ENCODE results near the gene WWP2.

Gene WWP2

GRCh38 chr16:69820926-69821541 lies 58.9 kb downstream of the WWP2 start:
- TF ChIP-seq TAF1 (IDR thresholded peaks at IDR 0.05; ENCODE audit: borderline replicate concordance, insufficient read depth, low read length) (no peak), FOXP2 (optimal IDR thresholded peaks at IDR 0.05; ENCODE audit: borderline replicate concordance, extremely low read depth, extremely low read length, insufficient read depth) (no peak), SIN3A (IDR thresholded peaks at IDR 0.05; ENCODE audit: borderline replicate concordance, insufficient read depth, low read length) (no peak), REST (IDR thresholded peaks at IDR 0.05; ENCODE audit: insufficient read depth in 1 of 2, low read depth in 2 of 2, low read length in 2 of 2) (no peak), POLR2AphosphoS5 (IDR thresholded peaks at IDR 0.05; ENCODE audit: low read depth, low read length) (no peak)

GRCh38 chr16:69821844-69822173 lies 59.7 kb downstream of the WWP2 start:
- TF ChIP-seq TAF1 (IDR thresholded peaks at IDR 0.05; ENCODE audit: borderline replicate concordance, insufficient read depth, low read length): no peak
- TF ChIP-seq SIN3A (IDR thresholded peaks at IDR 0.05; ENCODE audit: borderline replicate concordance, insufficient read depth, low read length): no peak
- TF ChIP-seq REST (IDR thresholded peaks at IDR 0.05; ENCODE audit: insufficient read depth in 1 of 2, low read depth in 2 of 2, low read length in 2 of 2): no peak
- no peak for TF ChIP-seq FOXP2 (optimal IDR thresholded peaks at IDR 0.05; ENCODE audit: borderline replicate concordance, extremely low read depth, extremely low read length, insufficient read depth)
- no peak for TF ChIP-seq POLR2AphosphoS5 (IDR thresholded peaks at IDR 0.05; ENCODE audit: low read depth, low read length)

- TF ChIP-seq REST (IDR thresholded peaks at IDR 0.05; ENCODE audit: insufficient read depth in 1 of 2, low read depth in 2 of 2, low read length in 2 of 2) (no peak), FOXP2 (optimal IDR thresholded peaks at IDR 0.05; ENCODE audit: borderline replicate concordance, extremely low read depth, extremely low read length, insufficient read depth) (no peak), TAF1 (IDR thresholded peaks at IDR 0.05; ENCODE audit: borderline replicate concordance, insufficient read depth, low read length) (no peak), SIN3A (IDR thresholded peaks at IDR 0.05; ENCODE audit: borderline replicate concordance, insufficient read depth, low read length) (no peak), POLR2AphosphoS5 (IDR thresholded peaks at IDR 0.05; ENCODE audit: low read depth, low read length) (no peak)
Measured at GRCh38 chr16:69822174-69822935, 60.2 kb downstream of the WWP2 start.

- TF ChIP-seq REST (IDR thresholded peaks at IDR 0.05; ENCODE audit: insufficient read depth in 1 of 2, low read depth in 2 of 2, low read length in 2 of 2) (no peak), FOXP2 (optimal IDR thresholded peaks at IDR 0.05; ENCODE audit: borderline replicate concordance, extremely low read depth, extremely low read length, insufficient read depth) (no peak), POLR2AphosphoS5 (IDR thresholded peaks at IDR 0.05; ENCODE audit: low read depth, low read length) (no peak), TAF1 (IDR thresholded peaks at IDR 0.05; ENCODE audit: borderline replicate concordance, insufficient read depth, low read length) (no peak), SIN3A (IDR thresholded peaks at IDR 0.05; ENCODE audit: borderline replicate concordance, insufficient read depth, low read length) (no peak)
Measured at GRCh38 chr16:69823831-69824563, 61.9 kb downstream of the WWP2 start.

Measured in PFSK-1 (cell line).